Measurements from ENCODE around the gene PDZD7. TPM values are rescaled to one million over a fixed set of nuclear protein-coding genes. Genes with fewer than 3 reads are reported as not detected.

PDZD7 gene
- total and polyA plus RNA-seq, 10 donors: 0.17 to 2.3 (median 1.1) TPM

GRCh38 chr10:101046332-101047238 is 15.7 kb upstream of the PDZD7 start:
- no peaks in the 10 kb centered on the region for H3K36me3 ChIP-seq
- WGBS, 5 donors: 51 to 63% (median 59%) methylated on average over 23 to 25 of the region's 25 CpGs
- DNase-seq: no peak
- peaks cover 0 to 55% (median 38%) of the 10 kb centered on the region in 7 donors for H3K27me3 ChIP-seq (replicated peaks in 1 of 7)
- peaks cover 18 to 51% (median 32%) of the 10 kb centered on the region in 6 donors for H3K4me1 ChIP-seq
- H3K9me3 ChIP-seq: no peaks in the 10 kb centered on the region
- TF ChIP-seq CTCF (IDR thresholded peaks at IDR 0.05 in 8 of 11, conservative IDR thresholded peaks at IDR 0.05 in 3 of 11) (no peak), POLR2A (IDR thresholded peaks at IDR 0.05) (no peak)
- H3K27ac ChIP-seq: no peak overlapping the region
- intact Hi-C loops (cut with DNase I; ENCODE audit: low total_unique reads): no loop called here
- H3K4me3 ChIP-seq: no peak overlapping the region

- intact Hi-C loops (cut with DNase I; ENCODE audit: low total_unique reads): no loop called here
- peaks cover 0 to 15% (median 8%) of the 10 kb centered on the region in 6 donors for H3K36me3 ChIP-seq
- no peak overlapping the region for H3K4me3 ChIP-seq
- H3K27me3 ChIP-seq (replicated peaks in 1 of 7): peaks cover 0 to 31% (median 22%) of the 10 kb centered on the region in 7 donors
- peak overlapping the region in 1 of 8 donors; percentile 79 for H3K27ac ChIP-seq
- WGBS, 5 donors: 73 to 93% (median 90%) methylated on average over 2 of the region's 2 CpGs
- TF ChIP-seq CTCF (IDR thresholded peaks at IDR 0.05 in 8 of 11, conservative IDR thresholded peaks at IDR 0.05 in 3 of 11) (no peak), POLR2AphosphoS5 (IDR thresholded peaks at IDR 0.05) (no peak), POLR2A (IDR thresholded peaks at IDR 0.05) (no peak)
- no peak for DNase-seq
- H3K9me3 ChIP-seq: no peaks in the 10 kb centered on the region
- H3K4me1 ChIP-seq: peaks cover 15 to 44% (median 26%) of the 10 kb centered on the region in 6 donors
Measured at GRCh38 chr10:101044117-101044516, 13.2 kb upstream of the PDZD7 start.

- H3K36me3 ChIP-seq: peaks cover 0 to 23% (median 16%) of the 10 kb centered on the region in 6 donors
- TF ChIP-seq POLR2AphosphoS5 (IDR thresholded peaks at IDR 0.05) (no peak), POLR2A (IDR thresholded peaks at IDR 0.05) (no peak), CTCF (IDR thresholded peaks at IDR 0.05 in 8 of 11, conservative IDR thresholded peaks at IDR 0.05 in 3 of 11) (no peak)
- H3K9me3 ChIP-seq: no peaks in the 10 kb centered on the region
- peak overlapping the region; percentile 77 to 88 (median 82) for H3K27ac ChIP-seq
- peaks cover 15 to 36% (median 26%) of the 10 kb centered on the region in 6 donors for H3K4me1 ChIP-seq
- H3K27me3 ChIP-seq (replicated peaks in 1 of 7): peaks cover 0 to 23% (median 15%) of the 10 kb centered on the region in 7 donors
- H3K4me3 ChIP-seq: peak overlapping the region; percentile 38 to 67 (median 47)
- 13 to 23% (median 17%) methylated on average over 2 of the region's 2 CpGs for WGBS, 5 donors
- intact Hi-C loops (cut with DNase I; ENCODE audit: low total_unique reads): no loop called here
- DNase-seq: no peak
Measured at GRCh38 chr10:101043363-101043707, 12.4 kb upstream of the PDZD7 start.

- whole genome bisulfite sequencing, 5 donors: 3 to 6% (median 5%) methylated on average over 33 to 40 of the region's 40 CpGs
- DNase-seq: peak; percentile 98
- Histone ChIP-seq H3K9me3 (no peaks in the 10 kb centered on the region), H3K36me3 (peaks cover 0 to 28% (median 21%) of the 10 kb centered on the region in 6 donors), H3K27ac (peak overlapping the region; percentile 77 to 88 (median 82)), H3K4me1 (peaks cover 15 to 32% (median 25%) of the 10 kb centered on the region in 6 donors), H3K27me3 (replicated peaks in 1 of 7) (peaks cover 0 to 18% (median 10%) of the 10 kb centered on the region in 7 donors), H3K4me3 (peak overlapping the region; percentile 38 to 67 (median 47))
- intact Hi-C loops (cut with DNase I; ENCODE audit: low total_unique reads): no loop called here
- peak in 5 of 11 experiments; percentile 7 to 32 (median 20) for TF ChIP-seq CTCF (IDR thresholded peaks at IDR 0.05 in 8 of 11, conservative IDR thresholded peaks at IDR 0.05 in 3 of 11)
- TF ChIP-seq POLR2AphosphoS5 (IDR thresholded peaks at IDR 0.05): peak; percentile 79 to 88 (median 87)
- no peak for TF ChIP-seq POLR2A (IDR thresholded peaks at IDR 0.05)
Measured at GRCh38 chr10:101042667-101043362, 11.9 kb upstream of the PDZD7 start.

All from spleen (tissue), 11 donors.